Fibroblast of the conjunctiva (primary cell): ENCODE measurements around the gene FIP1L1.
A peak's percentile ranks its signal among the peaks of the same experiment; 100 is the strongest.

Experiments
- DNase-seq: peaks from one replicate; pipeline ENCODE4 v3.0.0-alpha.2; 2010; ENCODE audit warnings: low read depth

FIP1L1 gene

GRCh38 chr4:53501561-53501960, 124.1 kb downstream of the FIP1L1 start:
- no peak for DNase-seq

GRCh38 chr4:53502094-53502493, 124.7 kb downstream of the FIP1L1 start:
- DNase-seq: no peak

- DNase-seq: no peak
Measured at GRCh38 chr4:53505947-53506346, 128.5 kb downstream of the FIP1L1 start.

GRCh38 chr4:53507058-53507457, 129.6 kb downstream of the FIP1L1 start:
- DNase-seq: no peak

GRCh38 chr4:53507671-53508286, 130.3 kb downstream of the FIP1L1 start:
- DNase-seq: peak; percentile 63

- DNase-seq: no peak
Measured at GRCh38 chr4:53508446-53508845, 131.0 kb downstream of the FIP1L1 start.

GRCh38 chr4:53510321-53510720, 132.9 kb downstream of the FIP1L1 start:
- no peak for DNase-seq
